Fibroblast of the aortic adventitia (primary cell): ENCODE results near the gene SETMAR. TPM values are rescaled to one million over a fixed set of nuclear protein-coding genes. Genes with fewer than 3 reads are reported as not detected.
"Not testable (repeated sequence)": the region's sequence is repeated elsewhere in the genome, so short reads cannot be mapped to it uniquely, and the experiment has no call there.

Experiments
- DNase-seq: peaks from one replicate; pipeline ENCODE4 v3.0.0-alpha.2; 2010; ENCODE audit warnings: low read depth
- H3K4me3 ChIP-seq: 2 replicates; pipeline ENCODE4 v1.5.1; 2011; ENCODE audit warnings: low read depth, mild to moderate bottlenecking, control low read depth, low read length, moderate library complexity
- total RNA-seq: library from RNA; depleted of rRNA; stranded (reverse); fragments of >200 nt; gene quantifications from 2 replicates; pipeline ENCODE4 v1.2.3, GENCODE V29; 2012; ENCODE audit warnings: low replicate concordance
- TF ChIP-seq, protein P1 (sequence below): IDR thresholded peaks from 2 replicates; pipeline ENCODE4 v1.5.1; 2011; ENCODE audit warnings: mild to moderate bottlenecking, low read length, control low read depth, inconsistent platforms; ENCODE audit not compliant: insufficient read depth

The SETMAR gene
- total RNA-seq, 1 donor, result 12.6 TPM

DNA sequence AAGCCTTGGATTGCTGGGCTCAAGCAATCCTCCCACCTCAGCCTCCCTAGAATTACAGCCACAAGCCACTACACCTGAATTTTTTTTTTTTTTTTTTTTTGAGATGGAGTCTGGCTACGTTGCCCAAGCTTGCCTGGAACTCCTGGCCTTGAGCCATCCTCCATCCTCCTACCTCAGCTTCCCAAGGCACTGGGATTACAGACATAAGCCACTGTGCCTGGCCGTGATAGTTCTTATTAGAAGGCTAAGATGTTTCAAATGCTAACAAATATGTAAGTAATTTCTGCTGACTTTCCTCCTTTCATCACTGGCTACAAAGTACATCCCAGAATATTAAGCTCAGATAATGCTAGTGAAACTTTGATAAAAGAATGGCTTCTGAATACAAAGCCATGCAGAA is 5.7 kb upstream of the SETMAR start:
- TF ChIP-seq, protein P1, sequence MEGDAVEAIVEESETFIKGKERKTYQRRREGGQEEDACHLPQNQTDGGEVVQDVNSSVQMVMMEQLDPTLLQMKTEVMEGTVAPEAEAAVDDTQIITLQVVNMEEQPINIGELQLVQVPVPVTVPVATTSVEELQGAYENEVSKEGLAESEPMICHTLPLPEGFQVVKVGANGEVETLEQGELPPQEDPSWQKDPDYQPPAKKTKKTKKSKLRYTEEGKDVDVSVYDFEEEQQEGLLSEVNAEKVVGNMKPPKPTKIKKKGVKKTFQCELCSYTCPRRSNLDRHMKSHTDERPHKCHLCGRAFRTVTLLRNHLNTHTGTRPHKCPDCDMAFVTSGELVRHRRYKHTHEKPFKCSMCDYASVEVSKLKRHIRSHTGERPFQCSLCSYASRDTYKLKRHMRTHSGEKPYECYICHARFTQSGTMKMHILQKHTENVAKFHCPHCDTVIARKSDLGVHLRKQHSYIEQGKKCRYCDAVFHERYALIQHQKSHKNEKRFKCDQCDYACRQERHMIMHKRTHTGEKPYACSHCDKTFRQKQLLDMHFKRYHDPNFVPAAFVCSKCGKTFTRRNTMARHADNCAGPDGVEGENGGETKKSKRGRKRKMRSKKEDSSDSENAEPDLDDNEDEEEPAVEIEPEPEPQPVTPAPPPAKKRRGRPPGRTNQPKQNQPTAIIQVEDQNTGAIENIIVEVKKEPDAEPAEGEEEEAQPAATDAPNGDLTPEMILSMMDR, result no peak
- H3K4me3 ChIP-seq, result no peak overlapping the region
- no peak for DNase-seq

DNA sequence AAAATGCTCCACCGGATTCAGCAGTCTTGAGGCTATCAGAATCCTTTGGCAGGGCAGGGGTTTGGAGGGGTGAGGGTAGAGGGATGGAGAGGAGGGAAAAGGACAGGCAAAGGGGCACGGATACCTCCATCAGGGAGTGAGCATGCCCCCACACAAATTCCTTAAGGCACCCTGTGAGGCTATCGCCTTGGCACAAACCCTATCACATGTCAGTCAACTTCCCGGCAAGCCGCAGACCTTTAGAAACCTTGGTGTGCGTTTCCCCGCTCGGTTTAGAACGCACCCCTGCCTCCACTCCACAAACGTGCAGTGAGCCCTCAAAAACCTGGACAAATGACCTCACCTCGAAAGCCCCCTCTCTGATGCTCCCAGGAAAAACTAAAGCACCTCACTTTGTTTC is 422 bp upstream of the SETMAR start:
- TF ChIP-seq, protein P1, result no peak
- no peak for DNase-seq
- H3K4me3 ChIP-seq, result peak overlapping the region; percentile 90

DNA sequence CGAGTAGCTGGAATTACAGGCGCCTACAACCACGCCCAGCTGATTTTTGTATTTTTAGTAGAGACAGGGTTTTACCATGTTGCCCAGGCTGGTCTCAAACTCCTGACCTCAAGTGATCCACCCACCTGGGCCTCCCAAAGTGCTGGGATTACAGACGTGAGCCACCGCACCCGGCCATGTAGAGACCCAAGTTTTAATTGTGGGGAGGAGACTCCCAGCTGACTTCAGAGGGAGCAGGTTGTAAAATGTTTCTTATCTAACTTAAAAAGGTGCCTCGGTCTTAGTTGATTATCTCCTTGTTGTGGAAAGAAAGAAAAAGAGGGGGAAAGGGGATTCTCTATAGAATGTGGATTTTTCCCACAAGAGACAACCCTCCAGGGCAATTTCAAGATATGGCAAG is 2.0 kb downstream of the SETMAR start:
- not testable (repeated sequence) for DNase-seq, H3K4me3 ChIP-seq

DNA sequence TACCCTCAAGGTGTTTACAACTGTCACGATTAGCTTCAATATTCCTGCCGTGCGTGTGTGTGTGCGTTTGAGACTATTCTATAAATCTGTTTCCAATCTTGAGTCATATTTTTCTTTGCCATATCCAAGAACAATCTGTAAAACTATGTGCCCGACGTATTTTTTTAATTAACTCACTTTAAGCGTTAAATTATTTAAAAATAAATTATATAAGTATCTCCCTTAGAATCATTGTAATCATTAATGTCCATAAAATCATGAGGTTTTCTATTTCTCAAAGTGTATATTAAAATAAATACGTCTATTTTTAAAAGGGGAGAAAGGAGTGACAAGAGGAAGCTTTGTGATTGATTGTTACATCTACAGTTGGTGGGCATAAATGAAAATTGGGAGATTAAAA is 2.9 kb downstream of the SETMAR start:
- H3K4me3 ChIP-seq, result no peak overlapping the region
- TF ChIP-seq, protein P1, result no peak
- no peak for DNase-seq

DNA sequence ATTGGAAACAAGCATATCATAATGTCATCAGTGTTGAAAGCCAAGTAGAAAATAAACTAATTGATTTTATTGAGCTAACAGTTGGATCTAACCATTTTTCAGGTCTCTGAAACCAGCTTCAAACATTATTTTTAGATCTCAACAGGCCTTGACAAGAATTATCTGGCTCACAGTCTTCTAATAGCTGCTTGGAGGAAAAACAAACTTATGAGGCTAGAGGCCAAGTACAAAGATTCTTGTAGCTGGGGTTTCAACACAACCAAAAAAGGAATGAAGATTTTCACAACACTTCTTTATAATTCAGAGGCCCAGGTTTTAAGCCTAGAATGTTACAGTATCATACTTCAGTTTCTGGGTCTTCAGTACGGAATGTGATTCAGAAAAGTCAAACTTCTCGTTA is 3.7 kb downstream of the SETMAR start:
- TF ChIP-seq, protein P1, result no peak
- H3K4me3 ChIP-seq, result no peak overlapping the region
- DNase-seq, result peak; percentile 66

DNA sequence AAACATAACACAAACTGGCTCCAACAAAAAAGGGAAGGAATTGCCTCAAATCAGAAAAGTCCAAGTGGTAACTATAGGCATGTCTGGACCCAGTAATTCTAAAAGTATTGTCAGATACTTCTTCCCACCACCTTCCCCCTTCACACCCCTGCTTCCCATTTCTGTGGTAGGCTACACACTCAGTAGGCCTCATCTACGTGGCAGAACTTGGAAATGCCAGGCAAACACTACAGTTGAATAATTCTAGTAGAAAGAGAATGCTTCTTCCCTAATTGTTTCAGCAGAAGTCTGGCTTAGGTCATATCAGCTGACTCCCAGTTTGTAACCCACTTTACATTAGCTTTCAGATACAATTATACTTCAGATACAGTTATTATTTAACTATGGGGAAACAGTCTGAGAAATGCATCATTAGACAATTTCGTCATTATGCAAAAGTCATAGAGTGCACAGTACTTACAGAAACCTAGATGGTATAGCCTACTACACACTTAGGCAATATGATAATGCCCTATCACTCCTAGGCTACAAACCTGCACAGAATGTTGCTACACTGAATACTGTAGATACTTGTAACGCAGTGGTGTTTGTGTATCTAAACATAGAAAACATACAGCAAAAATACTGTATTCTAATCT is 6.4 kb downstream of the SETMAR start:
- DNase-seq, result no peak
- no peak overlapping the region for H3K4me3 ChIP-seq
- TF ChIP-seq, protein P1, result no peak

DNA sequence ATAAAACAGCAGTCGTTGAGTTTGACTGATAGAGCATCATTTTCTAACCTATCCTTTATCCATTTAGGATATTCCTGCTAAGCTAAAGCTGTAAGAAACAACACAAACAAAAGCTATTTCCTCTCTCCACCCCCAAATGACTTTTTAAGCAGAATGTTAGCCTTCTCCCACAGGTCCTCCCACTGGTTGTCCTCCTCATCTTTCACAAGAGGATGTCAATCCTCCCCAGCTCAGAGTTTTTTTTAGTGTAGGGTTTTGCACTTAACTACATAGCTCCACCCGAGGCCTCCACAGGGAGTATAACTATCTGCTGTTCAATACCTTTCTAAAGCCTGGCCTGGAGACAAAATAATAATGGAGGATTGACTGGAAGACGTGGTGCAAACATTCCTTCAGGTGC is 7.8 kb downstream of the SETMAR start:
- TF ChIP-seq, protein P1, result no peak
- H3K4me3 ChIP-seq, result no peak overlapping the region
- no peak for DNase-seq
